Stimulated activated CD8-positive, alpha-beta memory T cell treated with anti-CD3 and anti-CD28 coated beads, Interleukin-15, amount 100 ng/mL, for 24 hours (primary cell): ENCODE results near the gene CSNK2A1.

Experiments
- DNase-seq: peaks from one replicate; pipeline ENCODE4 v3.0.0-alpha.2; 2020; ENCODE audit warnings: low read depth

Gene CSNK2A1

DNA sequence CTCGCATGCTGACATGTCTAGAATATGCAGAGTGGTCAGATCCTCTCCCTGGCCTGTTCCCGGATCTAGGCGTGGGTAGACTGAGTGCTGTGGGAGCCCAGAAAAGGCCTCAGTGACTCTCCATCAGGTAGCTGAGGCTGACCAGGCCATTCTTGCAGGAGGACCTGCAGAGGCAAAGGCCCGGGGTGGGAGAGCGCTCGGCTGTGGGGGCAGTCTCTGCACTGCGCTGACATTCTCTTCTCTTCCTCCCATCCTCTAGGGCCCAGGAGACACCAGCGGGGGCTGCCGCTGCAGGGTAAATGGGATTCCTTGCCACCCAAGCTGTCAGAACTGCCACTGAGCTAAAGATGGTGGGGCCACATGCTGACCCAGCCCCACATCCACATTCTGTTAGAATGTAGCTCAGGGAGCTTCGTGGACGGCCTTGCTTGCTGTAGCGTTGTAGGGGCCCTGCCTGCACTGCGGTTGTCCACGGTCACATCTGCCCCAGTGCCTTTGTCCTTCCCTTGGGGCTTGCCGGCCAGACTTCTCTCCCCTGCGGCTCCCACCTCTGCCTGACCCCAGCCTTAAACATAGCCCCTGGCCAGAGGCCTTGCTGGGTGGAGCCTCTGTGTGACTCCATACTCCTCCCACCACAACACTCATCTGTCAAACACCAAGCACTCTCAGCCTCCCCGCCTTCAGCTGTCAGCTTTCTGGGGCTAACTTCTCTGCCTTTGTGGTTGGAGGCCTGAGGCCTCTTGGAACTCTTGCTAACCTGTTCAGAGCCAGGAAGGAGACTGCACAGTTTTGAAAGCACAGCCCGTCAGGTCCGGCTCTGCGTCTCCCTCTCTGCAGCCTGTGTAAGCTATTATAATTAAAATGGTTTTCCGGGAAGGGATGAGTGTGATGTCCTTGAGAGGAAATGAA lies 113.2 kb downstream of the CSNK2A1 start:
- no peak for DNase-seq

DNA sequence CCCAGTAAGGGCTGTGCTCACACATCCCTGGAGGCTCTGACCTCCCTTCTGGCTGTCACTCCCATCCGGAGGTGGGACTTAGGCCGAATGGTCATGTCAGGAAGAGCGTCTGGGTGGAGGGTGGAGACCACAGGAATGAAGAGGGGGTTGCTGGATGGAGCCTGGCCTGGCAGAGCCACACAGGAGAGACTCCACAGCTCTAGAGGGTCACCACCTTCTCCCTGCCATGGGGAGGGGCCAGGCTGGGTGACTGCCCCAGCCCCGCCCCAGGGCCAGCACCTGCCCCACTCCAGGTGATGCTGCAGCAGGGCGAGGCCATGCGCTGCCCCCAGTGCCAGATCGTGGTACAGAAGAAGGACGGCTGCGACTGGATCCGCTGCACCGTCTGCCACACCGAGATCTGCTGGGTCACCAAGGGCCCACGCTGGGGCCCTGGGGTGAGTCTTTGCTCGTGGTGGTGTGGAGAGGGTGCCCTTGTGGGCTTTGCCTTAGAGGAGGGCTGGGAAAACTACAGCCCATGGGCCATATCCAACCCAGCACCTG lies 114.9 kb downstream of the CSNK2A1 start:
- no peak for DNase-seq

DNA sequence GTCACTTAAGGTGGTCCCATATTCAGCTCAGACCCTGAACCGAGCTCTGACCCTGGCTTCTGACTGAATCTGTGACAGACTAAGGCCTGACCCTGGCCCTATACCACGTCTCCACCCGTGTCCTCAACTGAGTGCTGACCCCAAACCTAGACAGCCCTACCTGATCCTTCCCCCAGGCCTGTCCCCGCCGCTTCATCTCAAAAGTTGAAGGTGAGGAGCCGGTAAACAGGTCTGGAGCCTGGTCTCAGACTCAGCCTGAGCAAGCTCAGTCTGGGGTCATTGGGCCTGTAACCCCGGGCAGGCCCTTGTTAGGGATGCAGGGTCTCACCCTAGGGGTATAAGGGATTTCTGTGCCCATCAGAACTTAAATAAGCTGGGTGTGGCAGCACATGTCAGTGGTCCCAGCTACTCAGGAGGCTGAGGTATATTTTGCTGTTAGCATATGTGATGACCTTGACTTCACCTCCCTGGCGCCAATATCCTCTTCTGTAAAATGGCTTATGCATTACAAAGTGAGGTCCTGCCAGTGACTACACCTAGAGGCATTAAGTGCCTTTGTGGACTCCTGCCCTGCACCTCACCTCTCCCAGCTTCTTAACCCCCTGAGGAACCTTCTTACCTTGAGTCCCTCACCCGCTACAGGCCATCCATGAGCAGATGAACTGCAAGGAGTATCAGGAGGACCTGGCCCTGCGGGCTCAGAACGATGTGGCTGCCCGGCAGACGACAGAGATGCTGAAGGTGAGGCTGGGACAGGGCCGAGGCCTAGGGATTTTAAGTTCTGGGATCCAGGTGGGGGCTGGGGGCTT lies 115.5 kb downstream of the CSNK2A1 start:
- no peak for DNase-seq

DNA sequence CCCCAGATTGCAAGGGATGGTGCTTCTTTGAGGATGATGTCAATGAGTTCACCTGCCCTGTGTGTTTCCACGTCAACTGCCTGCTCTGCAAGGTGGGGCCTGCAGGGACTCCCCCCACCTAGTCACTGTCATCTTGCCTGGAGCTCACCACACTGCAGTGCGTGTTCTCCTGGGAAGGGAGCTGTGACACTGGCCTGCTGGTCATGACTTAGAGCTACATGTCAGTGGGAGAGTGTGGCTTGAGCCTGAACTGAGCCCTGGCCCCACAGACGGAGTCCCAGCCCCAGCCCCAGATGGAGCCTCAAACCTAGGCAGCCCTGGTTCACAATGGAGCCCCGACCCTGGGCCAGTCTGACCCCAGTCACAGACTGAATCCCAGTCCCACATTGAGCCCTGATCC lies 116.2 kb downstream of the CSNK2A1 start:
- DNase-seq, result no peak

DNA sequence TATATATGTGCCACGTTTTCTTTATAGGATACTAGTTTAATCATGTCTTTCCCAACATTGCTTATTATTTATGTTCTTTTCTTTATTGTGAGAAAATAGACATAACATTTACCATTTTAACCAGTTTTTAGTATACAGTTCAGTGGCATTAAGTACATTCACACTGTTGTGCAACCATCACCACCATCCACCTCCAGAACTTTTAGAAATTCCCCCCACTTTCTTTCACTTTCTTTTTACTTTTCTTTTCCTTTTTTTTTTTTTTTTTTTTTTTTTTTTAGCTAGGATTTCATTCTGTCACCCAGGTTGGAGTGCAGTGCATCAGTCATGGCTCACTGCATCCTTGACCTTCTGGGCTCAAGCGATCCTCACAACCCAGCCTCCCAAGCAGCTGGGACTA lies 117.0 kb downstream of the CSNK2A1 start:
- no peak for DNase-seq
